K562 (cell line): Measurements from ENCODE around the gene MFNG.

ENCODE experiments used
- HNRNPLL ChIP-seq: fragments of 200-400 bp; formaldehyde crosslinking; IDR thresholded peaks from 2 replicates; pipeline ENCODE4 v1.6.1; 2017; ENCODE audit warnings: low read length, low read depth, mild to moderate bottlenecking; ENCODE audit not compliant: poor library complexity, severe bottlenecking
- NFXL1 ChIP-seq: fragments of 450-650 bp; formaldehyde crosslinking; IDR thresholded peaks from 2 replicates; pipeline ENCODE4 v1.4.0; 2021; ENCODE audit warnings: mild to moderate bottlenecking
- RFX5 ChIP-seq: IDR thresholded peaks from 2 replicates; pipeline ENCODE4 v1.6.1; 2011; ENCODE audit warnings: low read depth, mild to moderate bottlenecking, improper control_type of control experiment, low read length
- ZNF24 ChIP-seq: fragments of 450-650 bp; IDR thresholded peaks from 2 replicates; pipeline ENCODE4 v1.6.1; 2016

GRCh38 chr22:37519268-37520195 is 33.3 kb upstream of the MFNG start, which contains the start of gene CARD10:
- TF ChIP-seq ZNF24 (no peak), RFX5 (no peak), HNRNPLL (no peak), NFXL1 (CRISPR knock-in tag) (no peak)
